Measurements from ENCODE around the gene STK33.

GRCh38 chr11:8375932-8376331, 218.1 kb downstream of the STK33 start:
- TF ChIP-seq ZBTB7A (IDR thresholded peaks at IDR 0.05; ENCODE audit: low read depth) = no peak
- TF ChIP-seq TEAD4 (IDR thresholded peaks at IDR 0.05) = no peak
- TF ChIP-seq MAX (IDR thresholded peaks at IDR 0.05) = no peak
- no peak for TF ChIP-seq EGR1 (IDR thresholded peaks at IDR 0.05)
- TF ChIP-seq CEBPB (IDR thresholded peaks at IDR 0.05) = no peak

All from Ishikawa (cell line).